SK-N-SH (cell line): ENCODE data around the gene CMBL.

Source experiments
- CTCF ChIP-seq: fragments of 200-600 bp; sonication (generic); IDR thresholded peaks from 2 replicates; pipeline ENCODE4 v1.6.1; 2017; ENCODE audit warnings: antibody characterized with exemption, mild to moderate bottlenecking, moderate library complexity
- SIN3A ChIP-seq: IDR thresholded peaks from 2 replicates; pipeline ENCODE4 v1.6.1; 2012; ENCODE audit warnings: low read depth, mild to moderate bottlenecking, low read length, moderate library complexity, borderline replicate concordance

GRCh38 chr5:10262995-10263394 lies 44.7 kb downstream of the CMBL start:
- no peak for TF ChIP-seq CTCF
- no peak for TF ChIP-seq SIN3A
